NCI-H2227 (cell line): Measurements from ENCODE around the gene ZNF225.
"Not testable (repeated sequence)": the region's sequence is repeated elsewhere in the genome, so short reads cannot be mapped to it uniquely, and the experiment has no call there.

Source experiments
- DNase-seq: peaks from one replicate; lab custom pipeline; 2025; ENCODE audit not compliant: unreplicated experiment; lab: John Stamatoyannopoulos, UW

The ZNF225 gene

DNA sequence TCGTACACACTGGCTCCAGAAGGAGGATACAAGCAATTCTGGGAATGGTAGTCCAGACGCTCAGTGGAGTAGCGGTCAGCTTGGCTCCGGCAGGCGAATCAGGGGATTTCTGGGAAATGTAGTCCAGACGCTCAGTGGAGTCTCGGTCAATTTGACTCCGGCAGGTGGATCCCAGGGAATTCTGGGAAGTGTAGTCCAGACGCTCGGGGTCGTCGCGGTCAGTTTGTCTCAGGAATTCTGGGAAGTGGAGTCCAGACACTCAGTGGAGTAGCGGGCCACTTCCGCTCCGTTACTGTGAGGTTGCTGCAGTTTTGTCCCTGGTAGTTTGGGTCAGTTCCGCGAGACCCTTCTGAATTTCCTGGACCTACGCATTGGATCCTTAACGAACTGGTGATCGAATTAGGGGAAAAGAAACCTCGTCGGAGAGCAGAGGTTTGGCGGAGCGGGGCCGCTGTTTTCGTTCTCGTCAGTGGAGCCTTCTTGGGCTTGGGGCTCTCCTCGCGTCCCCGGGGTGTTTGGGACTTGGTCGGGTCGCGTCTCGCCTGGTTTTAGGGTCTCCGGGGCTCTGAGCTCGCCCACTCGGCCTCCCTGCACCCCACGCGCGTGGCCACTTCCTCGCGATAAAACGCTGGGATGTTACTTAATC lies at the start of gene ZNF225:
Gene ZNF225 (plus strand): TSS at position 262 of the 646 bp plus-strand sequence. CDS start 2,429 bp downstream, outside the sequence.
- peak; percentile 96 for DNase-seq

DNA sequence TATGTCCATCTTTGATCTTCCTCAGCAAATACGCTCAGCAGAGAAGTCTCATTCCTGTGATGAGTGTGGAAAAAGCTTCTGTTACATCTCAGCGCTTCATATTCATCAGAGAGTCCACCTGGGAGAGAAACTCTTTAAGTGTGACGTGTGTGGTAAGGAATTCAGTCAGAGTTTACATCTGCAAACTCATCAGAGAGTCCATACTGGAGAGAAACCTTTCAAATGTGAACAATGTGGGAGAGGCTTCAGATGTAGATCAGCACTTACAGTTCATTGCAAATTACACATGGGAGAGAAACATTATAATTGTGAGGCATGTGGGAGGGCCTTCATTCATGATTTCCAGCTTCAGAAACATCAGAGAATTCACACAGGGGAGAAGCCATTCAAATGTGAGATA lies 46.9 kb upstream of the ZNF225 start:
- no peak for DNase-seq

DNA sequence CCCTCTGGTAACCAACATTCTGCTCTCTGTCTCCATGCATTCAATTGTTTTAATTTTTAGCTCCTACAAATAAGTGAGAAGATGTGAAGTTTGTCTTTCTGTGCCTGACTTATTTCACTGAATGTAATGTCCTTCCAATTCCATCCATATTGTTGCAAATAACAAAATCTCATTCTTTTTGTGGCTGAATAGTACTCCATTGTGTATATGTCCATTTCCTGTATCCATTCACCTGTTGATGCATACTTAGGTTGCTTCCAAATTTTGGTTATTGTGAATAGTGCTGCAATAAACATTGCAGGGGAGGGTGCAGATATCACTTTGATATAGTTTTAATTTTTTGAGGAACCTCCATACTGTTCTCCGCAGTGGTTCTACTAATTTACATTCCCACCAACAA lies 43.8 kb upstream of the ZNF225 start:
- DNase-seq = no peak

DNA sequence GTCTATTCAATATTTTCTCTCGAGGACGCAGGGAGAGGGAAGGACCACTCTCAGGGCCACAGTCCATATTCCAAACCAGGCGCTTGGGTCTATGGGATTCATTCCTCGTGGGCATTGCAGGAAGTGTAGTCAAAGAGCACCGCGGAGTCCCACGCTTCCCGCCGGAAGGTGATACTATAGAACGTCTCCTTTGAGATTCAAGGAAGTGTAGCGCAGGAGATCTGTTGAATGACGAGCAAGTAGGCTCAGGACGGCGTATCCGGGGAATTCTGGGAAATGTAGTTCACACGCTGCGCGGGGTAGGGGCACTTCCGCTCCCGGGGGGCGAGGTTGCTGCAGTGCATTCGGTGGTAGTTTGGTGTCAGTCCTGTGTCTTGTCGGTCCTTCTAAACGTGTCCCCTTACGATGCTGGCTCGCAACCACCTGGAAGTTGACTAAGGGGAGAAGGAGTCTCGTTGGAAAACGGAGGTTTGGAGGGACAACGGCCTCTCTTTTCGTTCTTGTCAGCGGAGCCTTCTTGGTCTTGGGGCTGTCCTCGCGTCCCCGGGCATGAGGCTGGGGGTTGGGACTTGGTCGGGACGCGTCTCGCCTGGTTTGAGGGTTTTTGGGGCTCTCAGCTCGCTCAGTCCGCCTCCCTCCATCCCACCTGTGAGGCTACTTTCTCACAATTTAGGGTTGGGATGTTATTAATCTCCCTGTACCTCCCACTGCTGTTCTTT lies 41.2 kb upstream of the ZNF225 start, which contains the start of gene ZNF284:
Gene ZNF284 (plus strand): TSS at position 336 of the 719 bp plus-strand sequence. CDS start 4,231 bp downstream, outside the sequence.
- DNase-seq = peak; percentile 91

DNA sequence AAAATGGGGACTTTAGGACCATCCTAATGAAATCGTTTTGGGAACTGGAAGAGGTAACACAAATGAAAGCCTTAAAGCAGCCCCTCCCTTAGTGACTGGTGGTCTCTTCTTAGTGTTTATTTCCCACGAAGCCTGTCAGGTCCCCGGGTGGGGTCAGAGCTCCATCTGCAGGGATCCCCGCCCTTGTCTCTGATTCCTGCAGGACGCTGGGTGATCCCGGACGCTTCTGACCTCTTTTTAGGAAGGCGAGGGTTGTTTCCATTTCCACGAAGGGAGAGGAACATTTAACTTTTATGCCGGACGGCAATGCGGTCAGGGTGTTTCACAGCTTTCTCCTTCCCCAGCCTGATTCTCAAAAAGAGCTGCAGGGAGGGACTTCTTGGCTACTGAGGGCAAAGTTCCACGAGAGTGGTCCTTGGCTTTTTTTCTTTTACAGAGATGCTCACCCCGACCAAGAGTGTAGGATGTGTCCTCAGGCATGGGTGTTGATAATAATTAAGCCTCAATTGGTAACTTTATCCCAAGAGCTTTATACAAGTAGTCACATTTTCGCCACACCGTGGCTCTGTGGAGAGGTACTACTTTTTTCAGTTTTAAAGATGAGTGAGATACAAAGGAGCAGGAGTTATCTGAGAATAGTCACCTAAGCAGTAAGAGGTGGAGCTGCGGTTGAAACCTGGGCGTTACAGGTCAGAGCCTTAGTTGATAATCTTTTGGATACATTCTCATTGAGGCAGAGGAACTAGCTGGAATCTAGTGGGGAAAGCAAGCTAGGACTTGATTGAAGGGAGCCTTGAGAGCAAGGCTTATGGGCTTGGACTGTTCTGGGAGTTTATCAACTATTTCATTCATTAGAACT lies 40.4 kb upstream of the ZNF225 start:
- no peak for DNase-seq

DNA sequence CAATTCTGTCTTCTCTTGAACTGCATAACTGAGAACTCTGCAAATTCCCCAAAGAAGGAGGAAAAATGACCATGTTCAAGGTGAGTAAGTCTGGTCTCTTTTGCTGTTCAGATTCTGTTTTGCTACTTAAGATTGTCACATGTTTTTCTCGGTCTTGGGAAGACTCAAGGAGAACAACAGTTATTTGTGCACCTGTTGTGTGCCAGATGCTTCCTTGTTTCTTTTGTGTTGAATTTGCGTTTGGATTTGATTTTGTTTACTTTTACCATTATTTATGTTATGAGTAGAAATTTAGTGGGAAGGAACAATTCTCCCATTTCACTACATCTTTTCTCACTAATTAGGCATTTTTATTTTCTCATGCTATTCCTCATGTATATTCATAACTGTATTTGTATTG lies 36.9 kb upstream of the ZNF225 start:
- DNase-seq = no peak

DNA sequence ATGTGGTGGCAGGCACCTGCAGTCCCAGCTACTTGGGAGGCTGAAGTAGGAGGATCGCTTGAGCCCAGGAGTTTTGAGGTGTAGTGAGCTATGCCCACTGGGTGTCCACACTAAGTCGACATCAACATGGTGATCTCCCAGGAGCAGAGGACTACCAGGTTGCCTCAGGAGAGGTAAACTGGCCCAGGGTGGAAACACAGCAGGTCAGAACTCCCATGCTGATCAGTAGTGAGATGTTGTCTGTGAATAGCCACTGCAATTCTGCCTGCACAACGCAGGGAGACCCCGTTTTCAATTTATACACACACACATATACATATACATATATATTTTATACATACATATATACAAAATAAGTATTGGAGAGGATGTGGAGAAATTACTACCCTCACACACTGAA lies 21.1 kb upstream of the ZNF225 start:
- DNase-seq = no peak

DNA sequence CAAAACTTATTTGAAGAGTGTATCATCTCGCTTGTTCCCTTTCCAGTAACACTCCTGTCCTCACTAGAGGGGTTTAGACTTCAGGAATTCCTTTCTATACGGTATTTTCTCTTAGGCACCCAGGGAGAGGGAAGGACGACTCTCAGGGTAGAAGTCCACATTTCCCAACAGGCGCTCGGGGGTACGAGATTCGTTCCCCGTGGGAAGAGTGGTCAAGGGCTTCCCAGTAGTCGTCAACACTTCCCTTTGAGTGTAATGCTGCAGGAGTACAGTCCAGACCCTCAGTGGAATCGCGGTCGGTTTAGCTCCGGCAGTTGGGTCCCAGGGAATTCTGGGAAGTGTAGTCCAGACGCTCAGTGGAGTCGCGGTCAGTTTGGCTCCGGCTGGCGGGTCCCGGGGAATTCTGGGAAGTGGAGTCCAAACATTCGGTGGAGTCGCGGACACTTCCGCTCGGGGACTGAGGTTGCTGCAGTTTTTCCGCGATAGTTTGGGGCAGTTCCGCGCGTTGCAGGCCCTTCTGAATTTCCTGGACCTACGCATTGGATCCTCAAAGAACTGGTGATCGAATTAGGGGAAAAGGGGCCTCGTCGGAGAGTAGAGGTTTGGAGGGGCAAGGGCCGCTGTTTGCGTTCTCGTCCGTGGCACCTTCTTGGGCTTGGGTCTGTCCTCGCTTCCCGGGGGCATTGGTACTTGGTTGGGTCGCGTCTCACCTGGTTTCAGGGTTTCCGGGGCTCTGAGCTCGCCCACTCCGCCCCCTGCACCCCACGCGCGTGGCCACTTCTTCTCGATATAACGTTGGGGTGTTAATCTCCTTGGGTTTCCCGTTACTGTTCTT lies 19.1 kb upstream of the ZNF225 start, which contains the start of gene ZNF224:
Gene ZNF224 (plus strand): TSS at position 431 of the 835 bp plus-strand sequence. CDS start 3,513 bp downstream, outside the sequence.
- DNase-seq = peak; percentile 91

DNA sequence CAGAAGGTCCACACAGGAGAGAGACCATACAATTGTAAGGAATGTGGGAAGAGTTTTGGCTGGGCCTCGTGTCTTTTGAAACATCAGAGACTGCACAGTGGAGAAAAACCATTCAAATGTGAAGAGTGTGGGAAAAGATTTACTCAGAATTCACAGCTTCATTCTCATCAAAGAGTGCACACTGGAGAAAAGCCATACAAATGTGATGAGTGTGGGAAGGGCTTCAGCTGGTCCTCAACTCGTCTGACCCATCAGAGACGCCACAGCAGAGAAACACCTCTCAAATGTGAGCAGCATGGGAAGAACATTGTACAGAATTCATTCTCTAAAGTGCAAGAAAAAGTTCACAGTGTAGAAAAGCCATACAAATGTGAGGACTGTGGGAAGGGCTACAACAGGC lies 5.4 kb upstream of the ZNF225 start:
- DNase-seq = no peak

DNA sequence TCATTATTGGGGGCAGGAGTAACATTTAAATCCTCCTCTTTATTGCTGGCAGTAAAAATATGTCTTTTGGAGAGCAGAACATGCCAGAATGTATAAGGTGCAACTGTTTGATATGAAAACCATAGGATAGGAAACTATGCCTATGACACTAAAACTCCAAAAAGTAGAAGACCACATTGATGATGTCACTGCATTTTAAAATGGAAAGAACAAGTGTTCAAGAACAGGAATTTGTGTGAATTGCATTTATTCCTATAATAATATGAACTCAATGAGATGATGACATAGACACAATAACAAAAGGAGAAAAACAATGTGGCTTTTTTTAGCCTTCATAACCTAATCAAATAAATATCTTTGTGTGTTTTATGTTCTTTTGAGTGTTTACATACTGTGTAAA lies 3.7 kb upstream of the ZNF225 start:
- no peak for DNase-seq

DNA sequence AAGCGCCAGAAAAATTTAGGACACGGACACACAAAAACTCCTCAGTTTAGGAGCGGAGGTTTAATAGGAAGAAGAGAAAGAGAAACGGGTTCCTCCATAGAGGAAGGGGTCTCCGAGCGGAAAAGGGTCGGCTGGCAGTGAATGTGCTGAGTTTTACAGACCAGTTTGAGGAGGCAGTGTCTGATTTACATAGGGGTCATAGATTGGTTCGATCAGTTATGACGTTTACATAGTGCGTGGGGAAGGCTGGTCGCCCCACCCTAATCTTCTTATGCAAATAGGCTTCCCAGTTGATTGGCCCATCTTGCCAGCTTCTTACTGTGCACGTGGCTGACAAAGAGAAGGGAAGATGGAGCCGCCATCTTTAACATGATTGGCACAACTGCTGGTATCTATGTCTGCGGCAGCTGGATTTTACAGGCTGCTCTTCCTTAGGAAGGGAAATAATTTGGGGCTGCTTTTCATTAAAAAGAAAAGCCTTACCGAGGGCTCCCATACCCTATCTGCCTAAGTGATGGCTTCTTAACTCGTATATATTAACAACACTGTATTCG lies 1.2 kb upstream of the ZNF225 start:
- peak; percentile 18 for DNase-seq

DNA sequence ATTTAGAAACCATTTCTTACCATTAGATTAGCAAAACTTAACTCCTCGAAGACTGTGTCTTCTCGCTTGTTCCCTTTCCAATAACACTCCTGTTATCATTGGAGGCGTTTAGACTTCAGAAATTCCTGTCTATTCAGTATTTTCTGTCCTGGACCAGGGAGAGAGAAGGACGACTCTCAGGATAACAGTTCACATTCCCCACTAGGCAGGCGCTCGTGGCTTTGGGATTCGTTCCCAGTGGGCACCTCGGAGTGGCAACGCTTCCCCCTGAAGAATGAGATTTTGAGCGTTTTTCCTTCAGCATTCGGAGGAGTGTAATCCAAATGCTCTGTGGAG lies 429 bp upstream of the ZNF225 start:
- DNase-seq = no peak

DNA sequence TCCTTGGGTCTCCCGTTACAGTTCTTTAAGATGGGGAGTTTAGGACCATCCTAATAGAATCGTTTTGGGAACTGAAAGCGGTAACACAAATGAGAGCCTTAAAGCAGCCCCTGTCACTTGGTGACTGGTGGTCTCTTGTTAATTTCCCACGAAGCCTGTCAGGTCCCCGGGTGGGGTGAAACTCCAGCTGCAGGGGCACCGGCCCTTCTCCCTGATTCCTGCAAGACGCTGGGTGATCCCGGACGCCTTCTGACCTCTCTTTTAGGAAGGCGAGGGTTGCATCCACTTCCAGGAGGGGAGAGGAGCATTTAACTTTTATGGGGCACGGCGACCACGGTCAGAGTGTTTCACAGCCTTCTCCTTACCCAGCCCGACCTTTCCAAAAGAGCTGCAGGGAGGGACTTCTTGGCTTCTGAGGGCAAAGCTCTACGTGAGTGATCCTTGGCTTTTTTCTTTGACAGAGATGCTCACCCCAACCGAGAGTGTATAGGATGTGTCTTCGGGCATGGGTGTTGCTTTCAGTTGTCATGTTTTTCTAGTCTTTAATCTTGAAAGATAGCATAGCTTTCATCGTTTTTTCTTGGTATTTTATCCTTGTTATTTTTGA lies 688 bp downstream of the ZNF225 start:
- DNase-seq = no peak

DNA sequence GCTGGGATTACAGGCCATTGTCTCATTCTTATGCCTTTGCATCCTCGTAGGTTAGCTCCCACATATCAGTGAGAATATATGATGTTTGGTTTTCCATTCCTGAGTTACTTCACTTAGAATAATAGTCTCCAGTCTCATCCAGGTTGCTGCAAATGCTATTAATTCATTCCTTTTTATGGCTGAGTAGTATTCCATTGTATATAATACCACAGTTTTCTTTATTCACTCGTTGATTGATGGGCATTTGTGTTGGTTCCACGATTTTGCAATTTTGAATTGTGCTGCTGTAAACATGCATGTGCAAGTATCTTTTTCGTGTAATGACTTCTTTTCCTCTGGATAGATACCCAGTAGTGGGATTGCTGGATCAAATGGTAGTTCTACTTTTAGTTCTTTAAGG lies 8.0 kb downstream of the ZNF225 start:
- not testable (repeated sequence) for DNase-seq

DNA sequence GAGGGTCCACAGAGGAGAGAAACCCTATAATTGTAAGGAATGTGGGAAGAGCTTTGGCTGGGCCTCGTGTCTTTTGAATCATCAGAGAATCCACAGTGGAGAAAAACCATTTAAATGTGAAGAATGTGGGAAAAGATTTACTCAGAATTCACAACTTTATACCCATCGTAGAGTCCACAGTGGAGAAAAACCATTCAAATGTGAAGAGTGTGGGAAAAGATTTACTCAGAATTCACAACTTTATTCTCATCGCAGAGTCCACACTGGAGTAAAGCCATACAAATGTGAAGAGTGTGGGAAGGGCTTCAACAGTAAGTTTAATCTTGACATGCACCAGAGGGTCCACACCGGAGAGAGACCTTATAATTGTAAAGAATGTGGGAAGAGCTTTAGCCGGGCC lies 18.8 kb downstream of the ZNF225 start:
- DNase-seq = no peak

DNA sequence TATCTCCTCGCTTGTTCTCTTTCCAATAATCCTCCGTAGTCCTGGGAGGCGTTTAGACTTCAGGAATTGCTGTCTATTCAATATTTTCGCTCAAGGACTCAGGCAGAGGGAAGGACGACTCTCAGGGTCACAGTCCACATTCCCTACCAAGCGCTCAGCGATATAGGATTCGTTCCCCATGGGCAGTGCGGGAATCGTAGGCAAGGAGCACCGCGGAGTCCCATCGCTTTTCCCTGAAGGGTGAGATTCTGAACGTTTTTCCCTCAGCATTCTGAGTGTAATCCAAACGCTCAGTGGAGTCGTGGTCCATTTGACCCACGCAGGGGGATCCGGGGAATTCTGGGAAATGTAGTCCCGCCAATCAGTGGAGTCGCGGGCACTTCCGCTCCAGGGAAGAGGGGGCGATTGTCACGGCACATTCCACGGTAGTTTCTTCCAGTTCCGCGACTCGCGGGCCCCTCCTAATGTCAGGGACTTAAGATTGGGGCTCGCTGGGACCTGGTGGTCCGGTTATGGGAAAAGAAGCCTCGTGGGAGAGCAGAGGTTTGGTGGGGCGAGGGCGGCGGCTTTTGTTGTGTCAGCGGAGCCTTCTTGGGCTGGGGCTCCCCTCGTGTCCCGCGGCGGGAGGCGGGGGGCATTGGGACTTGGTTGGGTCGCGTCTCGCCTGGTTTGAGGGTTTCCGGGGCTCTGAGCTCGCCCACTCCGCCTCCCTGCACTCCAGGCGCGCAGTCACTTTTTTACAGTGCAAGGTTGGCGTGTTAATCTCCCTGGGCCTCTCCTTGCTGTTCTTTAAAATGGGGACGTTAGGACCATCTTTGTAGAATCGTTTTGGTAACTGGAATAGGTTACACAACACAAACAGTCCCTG lies 28.2 kb downstream of the ZNF225 start, which contains the start of gene ZNF234:
Gene ZNF234 (plus strand): TSS at position 364 of the 868 bp plus-strand sequence. CDS start 3,079 bp downstream, outside the sequence.
- peak; percentile 86 for DNase-seq

DNA sequence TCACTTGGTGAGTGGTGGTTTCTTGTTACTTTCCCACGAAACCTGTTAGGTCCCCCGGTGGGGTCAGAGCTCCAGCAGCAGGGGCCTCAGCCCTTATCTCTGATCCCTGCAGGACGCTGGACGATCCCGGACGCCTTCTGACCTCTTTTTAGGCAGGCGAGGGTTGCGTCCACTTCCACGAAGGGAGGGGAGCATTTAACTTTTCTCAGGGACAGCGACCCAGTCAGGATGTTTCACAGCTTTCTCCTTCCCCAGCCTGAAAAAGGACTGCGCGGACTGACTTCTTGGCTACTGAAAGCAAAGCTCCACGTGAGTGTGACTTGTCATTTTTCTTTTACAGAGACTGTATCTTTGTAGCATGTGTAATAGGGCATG lies 28.8 kb downstream of the ZNF225 start:
- DNase-seq = no peak

DNA sequence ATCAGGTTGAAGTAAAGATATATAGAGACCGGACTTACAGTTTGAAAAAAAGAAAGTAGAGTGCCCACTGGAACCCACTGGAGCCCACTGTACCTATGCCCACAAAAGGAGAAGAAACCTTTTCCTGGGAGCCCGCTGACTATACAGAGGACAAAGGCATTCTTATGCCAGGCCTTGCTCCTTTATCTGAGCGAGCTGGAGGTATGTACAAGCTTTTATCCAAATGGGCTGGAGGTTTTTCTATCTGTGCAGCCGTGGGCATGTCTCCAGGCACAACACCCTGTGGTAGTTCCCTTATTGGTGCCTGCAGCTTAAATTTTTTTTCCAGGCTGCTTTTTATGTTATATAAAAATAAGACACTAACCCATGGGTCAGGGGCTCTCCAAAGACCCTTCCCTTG lies 36.6 kb downstream of the ZNF225 start:
- DNase-seq = no peak

DNA sequence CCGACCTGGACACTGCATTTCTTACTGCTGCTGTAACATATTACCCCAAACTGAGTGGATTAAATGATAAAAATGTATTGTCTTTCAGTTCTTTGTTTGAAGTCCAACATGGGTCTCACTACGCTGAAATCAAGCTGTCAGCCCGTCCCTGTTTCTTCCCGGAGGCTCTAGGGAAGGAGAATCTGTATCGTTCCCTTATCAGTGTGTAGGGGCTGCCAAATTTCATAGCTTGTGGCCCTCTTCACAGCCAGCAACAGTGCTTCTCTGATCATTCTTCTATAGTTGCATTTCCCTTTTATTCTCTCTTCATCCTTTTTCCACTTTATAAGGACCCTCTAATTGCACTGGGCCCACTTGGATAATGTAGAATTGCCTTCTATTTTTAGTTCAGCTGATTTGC lies 38.3 kb downstream of the ZNF225 start:
- DNase-seq = no peak
